ENCODE measurements around the gene CDK6. TPM values are rescaled to one million over a fixed set of nuclear protein-coding genes. Genes with fewer than 3 reads are reported as not detected.

CDK6 gene
- total and polyA plus RNA-seq, 10 of the 15 experiments (the other 5 are each of a cell fraction or from before 2014, with no cell fraction given) = 8.0 to 118 (median 45.8) TPM

DNA sequence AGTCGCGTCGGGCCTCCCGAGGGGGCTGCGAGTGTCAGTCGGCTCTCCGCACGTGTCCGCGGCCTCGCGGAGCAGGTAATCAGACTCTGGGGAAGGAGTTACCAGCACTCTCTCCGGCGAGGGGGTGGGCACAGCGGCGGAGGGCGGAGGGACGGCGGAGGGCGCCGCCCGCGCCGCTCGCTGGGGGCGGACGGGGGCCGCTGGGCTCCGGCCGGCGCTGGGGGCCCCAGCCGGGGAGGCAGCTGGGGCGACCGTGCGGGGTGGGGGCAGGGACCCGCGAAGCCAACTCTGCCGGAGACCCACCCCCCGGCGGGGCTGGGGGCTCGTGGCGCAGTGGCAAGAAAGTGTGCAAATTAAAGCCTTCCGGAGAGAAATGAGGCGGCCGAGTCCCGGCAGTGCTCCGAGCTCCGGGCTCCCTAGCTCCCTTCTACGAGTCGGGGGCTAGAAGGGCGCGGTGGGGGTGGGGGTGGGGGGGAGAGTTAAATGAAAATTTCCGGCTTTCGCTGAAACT, at the start of gene CDK6 (continued):
- TF ChIP-seq TCF12 (IDR thresholded peaks at IDR 0.05; ENCODE audit: low read depth, low read length) (peak; percentile 39; the same call in 1 of the 2 replicates), CREB1 (IDR thresholded peaks at IDR 0.05; ENCODE audit: low read depth) (peak; percentile 5; the same call in 1 of the 2 replicates), GATAD2B (conservative IDR thresholded peaks at IDR 0.05; ENCODE audit: low read depth) (peak; percentile 60; the same call in 1 of the 2 replicates), JUNB (IDR thresholded peaks at IDR 0.05) (no peak), MAX (IDR thresholded peaks at IDR 0.05; ENCODE audit: low read depth, low read length) (0 out of 2 replicates have a peak, but pooled peaks have one; percentile 71), POLR2A (IDR thresholded peaks at IDR 0.05; ENCODE audit: low read depth, low read length) (peak; percentile 86), SMARCA5 (IDR thresholded peaks at IDR 0.05) (0 out of 2 replicates have a peak, but pooled peaks have one; percentile 15), LARP7 (IDR thresholded peaks at IDR 0.05) (peak; percentile 50; the same call in 1 of the 2 replicates), BACH1 (IDR thresholded peaks at IDR 0.05; ENCODE audit: borderline replicate concordance) (peak; percentile 47; the same call in 1 of the 2 replicates), NR2F1 (conservative IDR thresholded peaks at IDR 0.05) (0 out of 2 replicates have a peak, but pooled peaks have one; percentile 39), EGR1 (IDR thresholded peaks at IDR 0.05; ENCODE audit: borderline replicate concordance in 1 of 2, low read depth in 2 of 2, low read length in 2 of 2) (peak in 1 of 2 experiments; percentile 64; a peak in 1 of 3 replicates), BHLHE40 (IDR thresholded peaks at IDR 0.05; ENCODE audit: borderline replicate concordance in 1 of 2, low read depth in 2 of 2, low read length in 1 of 2) (peak; percentile 90 to 94; a peak in 3 of 4 replicates), STAT3 (IDR thresholded peaks at IDR 0.05; ENCODE audit: low read depth, low read length) (no peak), NRF1 (conservative IDR thresholded peaks at IDR 0.05; ENCODE audit: low read depth, low read length) (no peak), YY1 (IDR thresholded peaks at IDR 0.05; ENCODE audit: low read depth, low read length) (0 out of 2 replicates have a peak, but pooled peaks have one; percentile 19)
- TF ChIP-seq, protein P1, sequence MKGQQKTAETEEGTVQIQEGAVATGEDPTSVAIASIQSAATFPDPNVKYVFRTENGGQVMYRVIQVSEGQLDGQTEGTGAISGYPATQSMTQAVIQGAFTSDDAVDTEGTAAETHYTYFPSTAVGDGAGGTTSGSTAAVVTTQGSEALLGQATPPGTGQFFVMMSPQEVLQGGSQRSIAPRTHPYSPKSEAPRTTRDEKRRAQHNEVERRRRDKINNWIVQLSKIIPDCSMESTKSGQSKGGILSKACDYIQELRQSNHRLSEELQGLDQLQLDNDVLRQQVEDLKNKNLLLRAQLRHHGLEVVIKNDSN (IDR thresholded peaks at IDR 0.05; ENCODE audit: borderline replicate concordance, extremely low read length, insufficient read depth, low read depth, low read length) = peak; percentile 17
- TF ChIP-seq, protein P2, sequence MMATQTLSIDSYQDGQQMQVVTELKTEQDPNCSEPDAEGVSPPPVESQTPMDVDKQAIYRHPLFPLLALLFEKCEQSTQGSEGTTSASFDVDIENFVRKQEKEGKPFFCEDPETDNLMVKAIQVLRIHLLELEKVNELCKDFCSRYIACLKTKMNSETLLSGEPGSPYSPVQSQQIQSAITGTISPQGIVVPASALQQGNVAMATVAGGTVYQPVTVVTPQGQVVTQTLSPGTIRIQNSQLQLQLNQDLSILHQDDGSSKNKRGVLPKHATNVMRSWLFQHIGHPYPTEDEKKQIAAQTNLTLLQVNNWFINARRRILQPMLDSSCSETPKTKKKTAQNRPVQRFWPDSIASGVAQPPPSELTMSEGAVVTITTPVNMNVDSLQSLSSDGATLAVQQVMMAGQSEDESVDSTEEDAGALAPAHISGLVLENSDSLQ (IDR thresholded peaks at IDR 0.05) = no peak
- TF ChIP-seq, protein P3, sequence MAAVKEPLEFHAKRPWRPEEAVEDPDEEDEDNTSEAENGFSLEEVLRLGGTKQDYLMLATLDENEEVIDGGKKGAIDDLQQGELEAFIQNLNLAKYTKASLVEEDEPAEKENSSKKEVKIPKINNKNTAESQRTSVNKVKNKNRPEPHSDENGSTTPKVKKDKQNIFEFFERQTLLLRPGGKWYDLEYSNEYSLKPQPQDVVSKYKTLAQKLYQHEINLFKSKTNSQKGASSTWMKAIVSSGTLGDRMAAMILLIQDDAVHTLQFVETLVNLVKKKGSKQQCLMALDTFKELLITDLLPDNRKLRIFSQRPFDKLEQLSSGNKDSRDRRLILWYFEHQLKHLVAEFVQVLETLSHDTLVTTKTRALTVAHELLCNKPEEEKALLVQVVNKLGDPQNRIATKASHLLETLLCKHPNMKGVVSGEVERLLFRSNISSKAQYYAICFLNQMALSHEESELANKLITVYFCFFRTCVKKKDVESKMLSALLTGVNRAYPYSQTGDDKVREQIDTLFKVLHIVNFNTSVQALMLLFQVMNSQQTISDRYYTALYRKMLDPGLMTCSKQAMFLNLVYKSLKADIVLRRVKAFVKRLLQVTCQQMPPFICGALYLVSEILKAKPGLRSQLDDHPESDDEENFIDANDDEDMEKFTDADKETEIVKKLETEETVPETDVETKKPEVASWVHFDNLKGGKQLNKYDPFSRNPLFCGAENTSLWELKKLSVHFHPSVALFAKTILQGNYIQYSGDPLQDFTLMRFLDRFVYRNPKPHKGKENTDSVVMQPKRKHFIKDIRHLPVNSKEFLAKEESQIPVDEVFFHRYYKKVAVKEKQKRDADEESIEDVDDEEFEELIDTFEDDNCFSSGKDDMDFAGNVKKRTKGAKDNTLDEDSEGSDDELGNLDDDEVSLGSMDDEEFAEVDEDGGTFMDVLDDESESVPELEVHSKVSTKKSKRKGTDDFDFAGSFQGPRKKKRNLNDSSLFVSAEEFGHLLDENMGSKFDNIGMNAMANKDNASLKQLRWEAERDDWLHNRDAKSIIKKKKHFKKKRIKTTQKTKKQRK (IDR thresholded peaks at IDR 0.05; ENCODE audit: low read depth, low read length) = no peak
- TF ChIP-seq, protein P4, sequence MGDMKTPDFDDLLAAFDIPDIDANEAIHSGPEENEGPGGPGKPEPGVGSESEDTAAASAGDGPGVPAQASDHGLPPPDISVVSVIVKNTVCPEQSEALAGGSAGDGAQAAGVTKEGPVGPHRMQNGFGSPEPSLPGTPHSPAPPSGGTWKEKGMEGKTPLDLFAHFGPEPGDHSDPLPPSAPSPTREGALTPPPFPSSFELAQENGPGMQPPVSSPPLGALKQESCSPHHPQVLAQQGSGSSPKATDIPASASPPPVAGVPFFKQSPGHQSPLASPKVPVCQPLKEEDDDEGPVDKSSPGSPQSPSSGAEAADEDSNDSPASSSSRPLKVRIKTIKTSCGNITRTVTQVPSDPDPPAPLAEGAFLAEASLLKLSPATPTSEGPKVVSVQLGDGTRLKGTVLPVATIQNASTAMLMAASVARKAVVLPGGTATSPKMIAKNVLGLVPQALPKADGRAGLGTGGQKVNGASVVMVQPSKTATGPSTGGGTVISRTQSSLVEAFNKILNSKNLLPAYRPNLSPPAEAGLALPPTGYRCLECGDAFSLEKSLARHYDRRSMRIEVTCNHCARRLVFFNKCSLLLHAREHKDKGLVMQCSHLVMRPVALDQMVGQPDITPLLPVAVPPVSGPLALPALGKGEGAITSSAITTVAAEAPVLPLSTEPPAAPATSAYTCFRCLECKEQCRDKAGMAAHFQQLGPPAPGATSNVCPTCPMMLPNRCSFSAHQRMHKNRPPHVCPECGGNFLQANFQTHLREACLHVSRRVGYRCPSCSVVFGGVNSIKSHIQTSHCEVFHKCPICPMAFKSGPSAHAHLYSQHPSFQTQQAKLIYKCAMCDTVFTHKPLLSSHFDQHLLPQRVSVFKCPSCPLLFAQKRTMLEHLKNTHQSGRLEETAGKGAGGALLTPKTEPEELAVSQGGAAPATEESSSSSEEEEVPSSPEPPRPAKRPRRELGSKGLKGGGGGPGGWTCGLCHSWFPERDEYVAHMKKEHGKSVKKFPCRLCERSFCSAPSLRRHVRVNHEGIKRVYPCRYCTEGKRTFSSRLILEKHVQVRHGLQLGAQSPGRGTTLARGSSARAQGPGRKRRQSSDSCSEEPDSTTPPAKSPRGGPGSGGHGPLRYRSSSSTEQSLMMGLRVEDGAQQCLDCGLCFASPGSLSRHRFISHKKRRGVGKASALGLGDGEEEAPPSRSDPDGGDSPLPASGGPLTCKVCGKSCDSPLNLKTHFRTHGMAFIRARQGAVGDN (IDR thresholded peaks at IDR 0.05) = peak; percentile 58

All from GM12878 (cell line).